ENCODE measurements around the gene CUL1. TPM values are rescaled to one million over a fixed set of nuclear protein-coding genes. Genes with fewer than 3 reads are reported as not detected.

CUL1 gene
- total RNA-seq, 4 donors from 2014 or later, result 38.9 to 61.2 (median 49.4) TPM

GRCh38 chr7:148761499-148762278 is 63.0 kb downstream of the CUL1 start:
- no peak overlapping the region for H3K27ac ChIP-seq
- intact Hi-C loops (cut with DNase I; ENCODE audit: low total_unique reads), result no loop called here

GRCh38 chr7:148763622-148764021 is 64.9 kb downstream of the CUL1 start:
- TF ChIP-seq POLR2A (IDR thresholded peaks at IDR 0.05), result no peak
- H3K27ac ChIP-seq, result no peak overlapping the region
- no peaks in the 10 kb centered on the region for H3K27me3 ChIP-seq
- H3K36me3 ChIP-seq, result no peaks in the 10 kb centered on the region
- no peak overlapping the region for H3K4me3 ChIP-seq
- H3K4me1 ChIP-seq, result no peaks in the 10 kb centered on the region
- no peak for DNase-seq
- intact Hi-C loops (cut with DNase I; ENCODE audit: low total_unique reads), result no loop called here
- no peaks in the 10 kb centered on the region for H3K9me3 ChIP-seq

More at GRCh38 chr7:148761499-148762278, 63.0 kb downstream of the CUL1 start:
- H3K36me3 ChIP-seq, result no peaks in the 10 kb centered on the region
- no peaks in the 10 kb centered on the region for H3K4me1 ChIP-seq
- no peaks in the 10 kb centered on the region for H3K27me3 ChIP-seq
- TF ChIP-seq POLR2A (IDR thresholded peaks at IDR 0.05), result no peak
- TF ChIP-seq, protein P1, sequence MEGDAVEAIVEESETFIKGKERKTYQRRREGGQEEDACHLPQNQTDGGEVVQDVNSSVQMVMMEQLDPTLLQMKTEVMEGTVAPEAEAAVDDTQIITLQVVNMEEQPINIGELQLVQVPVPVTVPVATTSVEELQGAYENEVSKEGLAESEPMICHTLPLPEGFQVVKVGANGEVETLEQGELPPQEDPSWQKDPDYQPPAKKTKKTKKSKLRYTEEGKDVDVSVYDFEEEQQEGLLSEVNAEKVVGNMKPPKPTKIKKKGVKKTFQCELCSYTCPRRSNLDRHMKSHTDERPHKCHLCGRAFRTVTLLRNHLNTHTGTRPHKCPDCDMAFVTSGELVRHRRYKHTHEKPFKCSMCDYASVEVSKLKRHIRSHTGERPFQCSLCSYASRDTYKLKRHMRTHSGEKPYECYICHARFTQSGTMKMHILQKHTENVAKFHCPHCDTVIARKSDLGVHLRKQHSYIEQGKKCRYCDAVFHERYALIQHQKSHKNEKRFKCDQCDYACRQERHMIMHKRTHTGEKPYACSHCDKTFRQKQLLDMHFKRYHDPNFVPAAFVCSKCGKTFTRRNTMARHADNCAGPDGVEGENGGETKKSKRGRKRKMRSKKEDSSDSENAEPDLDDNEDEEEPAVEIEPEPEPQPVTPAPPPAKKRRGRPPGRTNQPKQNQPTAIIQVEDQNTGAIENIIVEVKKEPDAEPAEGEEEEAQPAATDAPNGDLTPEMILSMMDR (IDR thresholded peaks at IDR 0.05), result no peak
- no peak for DNase-seq
- H3K4me3 ChIP-seq, result no peak overlapping the region
- no peaks in the 10 kb centered on the region for H3K9me3 ChIP-seq

DNA sequence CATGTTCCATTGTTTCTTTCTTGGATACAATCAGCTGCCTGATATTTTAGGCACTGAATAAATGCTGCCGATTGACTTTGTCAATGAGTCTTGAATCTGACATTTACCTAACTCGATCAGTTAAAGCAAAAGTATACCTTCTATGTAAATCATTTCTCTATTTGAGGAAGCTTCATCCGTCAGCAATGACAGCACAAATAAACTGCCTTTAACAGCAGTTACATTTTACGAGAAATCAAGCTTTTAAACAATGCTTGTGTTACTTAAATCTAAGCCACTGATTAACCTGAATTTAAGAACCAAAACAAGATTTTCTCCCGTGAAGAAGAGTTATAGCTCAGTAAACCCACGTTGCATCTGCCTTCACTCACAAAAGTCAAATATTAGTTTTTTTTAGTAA is 71.3 kb downstream of the CUL1 start:
- Histone ChIP-seq H3K36me3 (no peaks in the 10 kb centered on the region), H3K4me1 (no peaks in the 10 kb centered on the region), H3K27ac (no peak overlapping the region), H3K4me3 (no peak overlapping the region), H3K27me3 (no peaks in the 10 kb centered on the region), H3K9me3 (no peaks in the 10 kb centered on the region)
- intact Hi-C loops (cut with DNase I; ENCODE audit: low total_unique reads), result no loop called here
- TF ChIP-seq, protein P1 (IDR thresholded peaks at IDR 0.05), result no peak
- no peak for TF ChIP-seq POLR2A (IDR thresholded peaks at IDR 0.05)
- DNase-seq, result no peak

DNA sequence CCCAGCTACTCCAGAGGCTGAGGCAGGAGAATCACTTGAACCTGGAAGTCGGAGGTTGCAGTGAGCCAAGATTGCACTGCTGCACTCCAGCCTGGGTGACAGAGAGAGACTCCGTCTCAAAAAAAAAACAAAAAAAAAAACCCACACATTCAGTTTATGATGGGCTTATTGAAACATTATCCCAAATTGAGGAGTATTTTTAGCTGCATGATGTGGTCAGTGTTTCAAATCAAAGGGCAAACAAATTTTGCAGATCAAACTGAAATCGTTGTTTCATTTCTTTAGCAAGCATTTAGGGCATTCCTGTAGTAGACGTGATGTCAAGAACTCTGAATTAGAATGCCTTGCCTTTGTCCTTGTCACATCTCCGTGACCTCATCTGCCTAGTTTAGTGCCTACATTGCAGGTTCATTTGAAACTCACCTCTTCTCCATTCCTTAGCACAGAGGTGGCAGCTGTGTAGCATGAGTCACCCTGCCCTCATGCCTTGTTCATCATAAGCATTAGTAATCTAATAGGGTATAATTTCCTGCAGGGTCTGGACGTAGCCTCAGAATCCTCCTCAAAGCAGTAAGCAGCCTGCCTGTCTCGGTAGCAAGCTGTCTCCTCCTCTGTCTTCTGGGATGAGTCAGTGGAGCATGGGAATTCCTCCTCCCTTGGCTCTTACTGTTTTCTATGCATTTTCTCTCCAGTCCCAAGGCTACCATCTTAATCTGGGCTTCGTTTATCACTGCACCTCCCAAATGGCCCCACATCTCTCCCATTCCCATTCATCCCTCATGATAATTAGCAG is 73.8 kb downstream of the CUL1 start:
- Histone ChIP-seq H3K4me1 (no peaks in the 10 kb centered on the region), H3K4me3 (no peak overlapping the region), H3K36me3 (no peaks in the 10 kb centered on the region), H3K9me3 (no peaks in the 10 kb centered on the region), H3K27me3 (no peaks in the 10 kb centered on the region), H3K27ac (no peak overlapping the region)
- no peak for TF ChIP-seq POLR2A (IDR thresholded peaks at IDR 0.05)
- TF ChIP-seq, protein P1 (IDR thresholded peaks at IDR 0.05), result no peak
- DNase-seq, result no peak
- intact Hi-C loops (cut with DNase I; ENCODE audit: low total_unique reads), result no loop called here

DNA sequence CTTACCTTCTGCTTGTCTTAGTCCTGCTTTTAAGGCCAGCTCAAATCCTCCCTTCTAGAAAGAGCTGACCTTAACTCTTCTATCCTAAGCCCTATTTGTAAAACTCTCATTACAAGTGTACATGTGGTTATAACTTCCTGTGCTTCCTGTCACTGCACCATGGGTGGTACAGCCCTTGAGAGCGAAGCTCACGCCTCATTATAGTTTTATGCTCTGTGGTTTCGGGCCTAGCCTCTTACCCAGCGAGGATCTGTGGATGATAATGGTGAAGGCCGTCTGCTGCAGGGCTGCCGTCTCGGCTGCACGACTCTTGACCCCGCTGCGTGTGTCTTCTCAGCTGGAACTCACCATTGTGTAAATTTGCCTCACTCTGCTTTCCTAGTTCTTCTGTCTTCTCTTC is 74.6 kb downstream of the CUL1 start:
- H3K4me3 ChIP-seq, result no peak overlapping the region
- intact Hi-C loops (cut with DNase I; ENCODE audit: low total_unique reads), result no loop called here
- no peaks in the 10 kb centered on the region for H3K27me3 ChIP-seq
- H3K27ac ChIP-seq, result no peak overlapping the region
- H3K36me3 ChIP-seq, result no peaks in the 10 kb centered on the region
- DNase-seq, result no peak
- no peaks in the 10 kb centered on the region for H3K9me3 ChIP-seq
- no peaks in the 10 kb centered on the region for H3K4me1 ChIP-seq
- TF ChIP-seq, protein P1 (IDR thresholded peaks at IDR 0.05), result no peak
- no peak for TF ChIP-seq POLR2A (IDR thresholded peaks at IDR 0.05)

Measured in uterus (tissue), 4 donors.